ENCODE results near the gene PEX14. TPM values are rescaled to one million over a fixed set of nuclear protein-coding genes. Genes with fewer than 3 reads are reported as not detected.
A peak's percentile ranks its signal among the peaks of the same experiment; 100 is the strongest.

The PEX14 gene
- total and polyA plus RNA-seq, 9 of the 15 experiments (the other 6 are each of a cell fraction or from before 2014, with no cell fraction given) = 2.6 to 45.7 (median 22.7) TPM

DNA sequence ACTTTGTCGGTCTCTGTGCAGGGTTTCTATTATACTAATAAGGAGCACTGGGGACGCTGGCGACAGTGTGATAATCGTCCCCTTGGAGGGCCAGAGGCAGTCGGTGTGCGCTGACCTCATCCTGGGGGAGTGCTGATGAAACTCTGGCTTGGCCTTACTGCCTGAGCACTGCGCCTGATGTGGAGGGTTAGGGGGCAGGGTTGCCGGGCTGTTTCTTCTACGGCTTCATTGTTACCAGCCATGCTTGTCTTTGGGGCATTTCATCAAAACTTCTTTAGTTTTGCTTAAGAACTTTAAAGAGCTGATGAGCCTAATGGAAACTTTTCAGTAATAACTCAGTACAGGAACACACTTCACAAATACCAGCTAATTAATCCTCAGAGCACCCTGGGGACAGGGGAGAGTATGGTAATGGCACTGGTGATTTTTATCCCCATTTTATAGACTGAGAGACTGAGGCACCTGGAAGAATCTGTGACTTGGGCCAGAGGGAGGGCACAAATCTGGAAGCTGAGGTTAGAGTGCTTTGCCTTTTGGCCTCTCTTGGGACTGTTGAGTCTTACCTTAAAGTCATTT, 81.8 kb downstream of the PEX14 start (continued):
- TF ChIP-seq ARID4B (CRISPR knock-in tag; IDR thresholded peaks at IDR 0.05) (no peak), BCL6 (CRISPR knock-in tag; IDR thresholded peaks at IDR 0.05) (no peak), ZNF3 (CRISPR knock-in tag; IDR thresholded peaks at IDR 0.05) (no peak), ELF4 (CRISPR knock-in tag; IDR thresholded peaks at IDR 0.05) (no peak), CC2D1A (IDR thresholded peaks at IDR 0.05) (no peak), CREB3L1 (IDR thresholded peaks at IDR 0.05; ENCODE audit: borderline replicate concordance, low read depth) (no peak), E2F8 (IDR thresholded peaks at IDR 0.05; ENCODE audit: low read depth, partially characterized antibody) (peak; percentile 21), NFIC (IDR thresholded peaks at IDR 0.05) (no peak), NCOA2 (IDR thresholded peaks at IDR 0.05; ENCODE audit: partially characterized antibody in 2 of 2) (no peak), NFRKB (IDR thresholded peaks at IDR 0.05; ENCODE audit: low read depth) (peak; percentile 90), HNRNPL (IDR thresholded peaks at IDR 0.05; ENCODE audit: low read depth, low read length) (no peak)
- TF ChIP-seq, protein P1, sequence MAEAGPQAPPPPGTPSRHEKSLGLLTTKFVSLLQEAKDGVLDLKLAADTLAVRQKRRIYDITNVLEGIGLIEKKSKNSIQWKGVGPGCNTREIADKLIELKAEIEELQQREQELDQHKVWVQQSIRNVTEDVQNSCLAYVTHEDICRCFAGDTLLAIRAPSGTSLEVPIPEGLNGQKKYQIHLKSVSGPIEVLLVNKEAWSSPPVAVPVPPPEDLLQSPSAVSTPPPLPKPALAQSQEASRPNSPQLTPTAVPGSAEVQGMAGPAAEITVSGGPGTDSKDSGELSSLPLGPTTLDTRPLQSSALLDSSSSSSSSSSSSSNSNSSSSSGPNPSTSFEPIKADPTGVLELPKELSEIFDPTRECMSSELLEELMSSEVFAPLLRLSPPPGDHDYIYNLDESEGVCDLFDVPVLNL (CRISPR knock-in tag; IDR thresholded peaks at IDR 0.05; ENCODE audit: low read depth) = no peak
- TF ChIP-seq, protein P2, sequence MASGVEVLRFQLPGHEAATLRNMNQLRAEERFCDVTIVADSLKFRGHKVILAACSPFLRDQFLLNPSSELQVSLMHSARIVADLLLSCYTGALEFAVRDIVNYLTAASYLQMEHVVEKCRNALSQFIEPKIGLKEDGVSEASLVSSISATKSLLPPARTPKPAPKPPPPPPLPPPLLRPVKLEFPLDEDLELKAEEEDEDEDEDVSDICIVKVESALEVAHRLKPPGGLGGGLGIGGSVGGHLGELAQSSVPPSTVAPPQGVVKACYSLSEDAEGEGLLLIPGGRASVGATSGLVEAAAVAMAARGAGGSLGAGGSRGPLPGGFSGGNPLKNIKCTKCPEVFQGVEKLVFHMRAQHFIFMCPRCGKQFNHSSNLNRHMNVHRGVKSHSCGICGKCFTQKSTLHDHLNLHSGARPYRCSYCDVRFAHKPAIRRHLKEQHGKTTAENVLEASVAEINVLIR (CRISPR knock-in tag; IDR thresholded peaks at IDR 0.05) = 0 out of 2 replicates have a peak, but pooled peaks have one; percentile 27
